ENCODE measurements around the gene MRPL22.
"Not testable (repeated sequence)": the region's sequence is repeated elsewhere in the genome, so short reads cannot be mapped to it uniquely, and the experiment has no call there.

Gene MRPL22

GRCh38 chr5:154937718-154938466, 3.0 kb upstream of the MRPL22 start, which contains the start of gene GEMIN5:
GEMIN5 (minus strand) TSS chr5:154938211; CDS start chr5:154938133, 78 bp downstream.
- Histone ChIP-seq H3K4me2 (ENCODE audit: low read length) (peak within 1 kb of the TSS; percentile 99), H4K20me1 (ENCODE audit: insufficient read depth, low read length) (no peaks in the 10 kb centered on the region), H3K9ac (ENCODE audit: low read length) (peak within 1 kb of the TSS; percentile 86), H3K36me3 (replicated peaks; ENCODE audit: low read depth, low read length) (peaks cover 10% of the 10 kb centered on the region), H2AFZ (ENCODE audit: low read depth, low read length) (peak within 1 kb of the TSS; percentile 91; the same call in 1 of the 2 replicates), H3K27me3 (ENCODE audit: low read depth, low read length) (no peaks in the 10 kb centered on the region), H3K4me3 (ENCODE audit: low read length) (peak within 1 kb of the TSS; percentile 97), H3K9me3 (ENCODE audit: insufficient read depth, low read length) (no peaks in the 10 kb centered on the region), H3K4me1 (ENCODE audit: low read length) (peaks cover 20% of the 10 kb centered on the region), H3K79me2 (ENCODE audit: low read length) (peaks cover 64% of the 10 kb centered on the region), H3K27ac (ENCODE audit: low read length) (peak within 1 kb of the TSS; percentile 24; the same call in 1 of the 2 replicates)
- TF ChIP-seq EZH2phosphoT487 (IDR thresholded peaks at IDR 0.05; ENCODE audit: low read depth) = no peak
- TF ChIP-seq CTCF (IDR thresholded peaks at IDR 0.05; ENCODE audit: low read depth, low read length) = no peak

- H3K9me3 ChIP-seq (ENCODE audit: insufficient read depth, low read length); H3K4me2 ChIP-seq (ENCODE audit: low read length); H2AFZ ChIP-seq (ENCODE audit: low read depth, low read length); H3K27me3 ChIP-seq (ENCODE audit: low read depth, low read length); H3K36me3 ChIP-seq (replicated peaks; ENCODE audit: low read depth, low read length); H3K27ac ChIP-seq (ENCODE audit: low read length); H4K20me1 ChIP-seq (ENCODE audit: insufficient read depth, low read length); H3K4me3 ChIP-seq (ENCODE audit: low read length); H3K9ac ChIP-seq (ENCODE audit: low read length): not testable (repeated sequence)
- peaks cover 20% of the 10 kb centered on the region for H3K4me1 ChIP-seq (ENCODE audit: low read length)
- peaks cover 72% of the 10 kb centered on the region for H3K79me2 ChIP-seq (ENCODE audit: low read length)
Observed at GRCh38 chr5:154939387-154939786, 1.5 kb upstream of the MRPL22 start.

DNA sequence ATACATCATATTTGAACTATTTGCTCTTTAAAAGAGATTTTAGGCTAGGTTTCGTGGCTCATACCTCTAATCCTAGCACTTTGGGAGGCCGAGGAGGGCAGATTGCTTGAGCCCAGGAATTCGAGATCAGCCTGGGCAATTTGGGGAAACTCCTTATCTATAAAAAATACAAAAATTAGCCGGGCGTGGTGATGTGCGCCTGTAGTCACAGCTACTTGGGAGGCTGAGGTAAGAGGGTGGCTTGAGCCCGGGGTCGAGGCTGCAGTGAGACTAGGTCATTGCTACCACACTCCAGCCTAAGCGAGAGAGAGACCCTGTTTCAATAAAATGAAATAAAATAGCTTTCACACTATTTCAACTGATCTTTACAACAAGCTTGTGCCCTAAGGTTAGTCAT, 500 bp upstream of the MRPL22 start:
- H3K27ac ChIP-seq (ENCODE audit: low read length) = peak overlapping the region; percentile 55
- TF ChIP-seq EZH2phosphoT487 (IDR thresholded peaks at IDR 0.05; ENCODE audit: low read depth) = no peak
- no peak for TF ChIP-seq CTCF (IDR thresholded peaks at IDR 0.05; ENCODE audit: low read depth, low read length)
- no peaks in the 10 kb centered on the region for H3K27me3 ChIP-seq (ENCODE audit: low read depth, low read length)
- H3K4me3 ChIP-seq (ENCODE audit: low read length) = peak overlapping the region; percentile 96
- H2AFZ ChIP-seq (ENCODE audit: low read depth, low read length) = peak overlapping the region; percentile 78
- no peaks in the 10 kb centered on the region for H3K9me3 ChIP-seq (ENCODE audit: insufficient read depth, low read length)
- peak overlapping the region; percentile 96 for H3K4me2 ChIP-seq (ENCODE audit: low read length)
- peaks cover 70% of the 10 kb centered on the region for H3K79me2 ChIP-seq (ENCODE audit: low read length)
- H3K4me1 ChIP-seq (ENCODE audit: low read length) = peaks cover 22% of the 10 kb centered on the region
- no peaks in the 10 kb centered on the region for H4K20me1 ChIP-seq (ENCODE audit: insufficient read depth, low read length)
- peak overlapping the region; percentile 83 for H3K9ac ChIP-seq (ENCODE audit: low read length)
- H3K36me3 ChIP-seq (replicated peaks; ENCODE audit: low read depth, low read length) = peaks cover 3% of the 10 kb centered on the region

DNA sequence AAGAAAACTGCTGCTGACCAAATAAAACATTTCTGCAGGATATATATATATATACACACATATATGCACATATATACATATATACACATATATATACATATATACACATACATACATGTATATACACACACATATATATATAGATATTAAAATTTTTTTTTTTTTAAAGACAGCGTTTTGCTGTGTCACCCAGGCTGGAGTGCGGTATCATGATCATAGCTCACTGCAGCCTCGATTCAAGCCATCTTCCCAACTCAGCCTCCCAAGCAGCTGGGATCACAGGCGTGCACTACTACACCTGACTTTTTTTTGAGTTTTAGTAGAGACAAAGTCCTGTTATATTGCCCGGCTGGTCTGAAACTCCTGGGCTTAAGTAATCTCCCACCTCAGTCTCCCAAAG, 2.7 kb downstream of the MRPL22 start:
- peaks cover 17% of the 10 kb centered on the region for H3K4me1 ChIP-seq (ENCODE audit: low read length)
- peaks cover under 1% of the 10 kb centered on the region for H3K36me3 ChIP-seq (replicated peaks; ENCODE audit: low read depth, low read length)
- no peaks in the 10 kb centered on the region for H3K9me3 ChIP-seq (ENCODE audit: insufficient read depth, low read length)
- H3K4me3 ChIP-seq (ENCODE audit: low read length) = no peak overlapping the region
- H3K27ac ChIP-seq (ENCODE audit: low read length) = no peak overlapping the region
- no peak overlapping the region for H3K4me2 ChIP-seq (ENCODE audit: low read length)
- TF ChIP-seq EZH2phosphoT487 (IDR thresholded peaks at IDR 0.05; ENCODE audit: low read depth) = no peak
- no peak for TF ChIP-seq CTCF (IDR thresholded peaks at IDR 0.05; ENCODE audit: low read depth, low read length)
- no peak overlapping the region for H2AFZ ChIP-seq (ENCODE audit: low read depth, low read length)
- peaks cover 66% of the 10 kb centered on the region for H3K79me2 ChIP-seq (ENCODE audit: low read length)
- no peak overlapping the region for H3K9ac ChIP-seq (ENCODE audit: low read length)
- no peaks in the 10 kb centered on the region for H3K27me3 ChIP-seq (ENCODE audit: low read depth, low read length)
- H4K20me1 ChIP-seq (ENCODE audit: insufficient read depth, low read length) = no peaks in the 10 kb centered on the region

Measured in OCI-LY3 (cell line).